WTC11 (cell line): ENCODE data around the gene PILRB. TPM values are rescaled to one million over a fixed set of nuclear protein-coding genes. Genes with fewer than 3 reads are reported as not detected.

ENCODE experiments used
- ATAC-seq: fragments of 200-7000 bp; cut with Tn5 transposase; 2 replicates; pipeline ENCODE4 v1.10.0; 2021; ENCODE audit warnings: mild to moderate bottlenecking, moderate library complexity
- CTCF ChIA-PET: fragments of 300-600 bp; sonication (Branson Sonifier 250); formaldehyde crosslinking; loops from one replicate; lab custom pipeline; 2021; ENCODE audit warnings: antibody characterized with exemption; lab: Charles Lee
- POLR2A ChIA-PET: fragments of 350-600 bp; sonication (Branson Sonifier 250); formaldehyde crosslinking; loops from one replicate; lab custom pipeline; 2021; ENCODE audit warnings: antibody characterized with exemption; lab: Charles Lee
- DNase-seq: peaks from one replicate; pipeline ENCODE4 v3.0.0; 2021; ENCODE audit warnings: low spot score
- H3K27ac Mint-ChIP-seq: 2 replicates; pipeline ENCODE4 v1.8.0; 2021; ENCODE audit warnings: mixed read lengths
- H3K27me3 Mint-ChIP-seq: 2 replicates; pipeline ENCODE4 v1.8.0; 2021; ENCODE audit warnings: low read depth, mild to moderate bottlenecking, moderate library complexity, mixed read lengths
- H3K36me3 Mint-ChIP-seq: 2 replicates; pipeline ENCODE4 v1.8.0; 2021; ENCODE audit warnings: mixed read lengths
- H3K4me1 Mint-ChIP-seq: 2 replicates; pipeline ENCODE4 v1.8.0; 2022; ENCODE audit warnings: mixed read lengths
- H3K4me3 Mint-ChIP-seq: 2 replicates; pipeline ENCODE4 v1.8.0; 2021; ENCODE audit warnings: mild to moderate bottlenecking, moderate library complexity, mixed read lengths
- H3K9me3 Mint-ChIP-seq: 2 replicates; pipeline ENCODE4 v1.8.0; 2021; ENCODE audit warnings: mixed read lengths
- CDX4 ChIP-seq: fragments of 250-450 bp; sonication (Bioruptor Pico); IDR thresholded peaks from 2 replicates; pipeline ENCODE4 v1.9.0; 2021; ENCODE audit warnings: moderate library complexity, mild to moderate bottlenecking, inconsistent platforms, borderline replicate concordance
- CREM ChIP-seq: sonication (generic); formaldehyde crosslinking; IDR thresholded peaks from 2 replicates; pipeline ENCODE4 v1.8.1; 2022; ENCODE audit warnings: mild to moderate bottlenecking, missing genetic modification reagents, moderate library complexity
- CTCF ChIP-seq: fragments of 200-600 bp; IDR thresholded peaks from 2 replicates; pipeline ENCODE4 v1.8.0; 2022; ENCODE audit warnings: antibody characterized with exemption
- E2F4 ChIP-seq: sonication (generic); formaldehyde crosslinking; IDR thresholded peaks from 2 replicates; pipeline ENCODE4 v1.8.1; 2022; ENCODE audit warnings: low read depth, mild to moderate bottlenecking, moderate library complexity, missing genetic modification reagents, borderline replicate concordance
- ETV6 ChIP-seq: sonication (generic); formaldehyde crosslinking; IDR thresholded peaks from 2 replicates; pipeline ENCODE4 v1.8.1; 2022; ENCODE audit warnings: mild to moderate bottlenecking, missing genetic modification reagents
- GRHL2 ChIP-seq: fragments of 250-450 bp; sonication (Bioruptor Pico); IDR thresholded peaks from 2 replicates; pipeline ENCODE4 v1.8.0; 2022; ENCODE audit warnings: mild to moderate bottlenecking, moderate library complexity; ENCODE audit not compliant: insufficient replicate concordance, severe bottlenecking
- HMGA2 ChIP-seq: fragments of 250-450 bp; sonication (Bioruptor Pico); IDR thresholded peaks from 2 replicates; pipeline ENCODE4 v1.4.0; 2021; ENCODE audit warnings: mild to moderate bottlenecking, moderate library complexity
- NFATC4 ChIP-seq: fragments of 250-450 bp; sonication (Bioruptor Pico); IDR thresholded peaks from 2 replicates; pipeline ENCODE4 v1.9.0; 2021; ENCODE audit warnings: mild to moderate bottlenecking
- NFE2L1 ChIP-seq: sonication (generic); formaldehyde crosslinking; IDR thresholded peaks from 2 replicates; pipeline ENCODE4 v1.8.1; 2023; ENCODE audit warnings: missing genetic modification reagents
- SMAD3 ChIP-seq: sonication (generic); formaldehyde crosslinking; IDR thresholded peaks from 2 replicates; pipeline ENCODE4 v1.8.0; 2022; ENCODE audit warnings: missing genetic modification reagents, mild to moderate bottlenecking, borderline replicate concordance
- SOX15 ChIP-seq: fragments of 250-450 bp; sonication (Bioruptor Pico); IDR thresholded peaks from 2 replicates; pipeline ENCODE4 v1.9.0; 2021; ENCODE audit warnings: mild to moderate bottlenecking
- SP1 ChIP-seq: sonication (generic); formaldehyde crosslinking; conservative IDR thresholded peaks from 2 replicates; pipeline ENCODE4 v1.8.1; 2022; ENCODE audit warnings: missing genetic modification reagents
- ZNF219 ChIP-seq: sonication (generic); formaldehyde crosslinking; IDR thresholded peaks from 2 replicates; pipeline ENCODE4 v1.8.0; 2023; ENCODE audit warnings: missing genetic modification reagents, mild to moderate bottlenecking, borderline replicate concordance
- ZNF232 ChIP-seq: sonication (generic); formaldehyde crosslinking; IDR thresholded peaks from 2 replicates; pipeline ENCODE4 v1.8.0; 2022; ENCODE audit warnings: mild to moderate bottlenecking, missing genetic modification reagents
- ZNF317 ChIP-seq: sonication (generic); formaldehyde crosslinking; IDR thresholded peaks from 2 replicates; pipeline ENCODE4 v1.8.1; 2023; ENCODE audit warnings: low read depth, mild to moderate bottlenecking, moderate library complexity, missing genetic modification reagents, borderline replicate concordance
- ZNF512 ChIP-seq: sonication (generic); formaldehyde crosslinking; IDR thresholded peaks from 2 replicates; pipeline ENCODE4 v1.8.1; 2022; ENCODE audit warnings: missing genetic modification reagents, borderline replicate concordance
- total RNA-seq: library from RNA; stranded (reverse); gene quantifications from 3 replicates; pipeline ENCODE4 v1.2.3, GENCODE V29; 2021
- TF ChIP-seq, protein P1 (sequence below): sonication (generic); formaldehyde crosslinking; IDR thresholded peaks from 2 replicates; pipeline ENCODE4 v1.8.0; 2023; ENCODE audit warnings: missing genetic modification reagents
- TF ChIP-seq, protein P2 (sequence below): fragments of 250-450 bp; sonication (Bioruptor Pico); IDR thresholded peaks from 2 replicates; pipeline ENCODE4 v2.1.2; 2022; ENCODE audit warnings: mild to moderate bottlenecking, moderate library complexity
- TF ChIP-seq, protein P3 (sequence below): sonication (generic); formaldehyde crosslinking; conservative IDR thresholded peaks from 2 replicates; pipeline ENCODE4 v1.8.1; 2022; ENCODE audit warnings: mild to moderate bottlenecking, missing genetic modification reagents

The PILRB gene
- total RNA-seq, 1 experiment from 2014 or later: 30.7 TPM

DNA sequence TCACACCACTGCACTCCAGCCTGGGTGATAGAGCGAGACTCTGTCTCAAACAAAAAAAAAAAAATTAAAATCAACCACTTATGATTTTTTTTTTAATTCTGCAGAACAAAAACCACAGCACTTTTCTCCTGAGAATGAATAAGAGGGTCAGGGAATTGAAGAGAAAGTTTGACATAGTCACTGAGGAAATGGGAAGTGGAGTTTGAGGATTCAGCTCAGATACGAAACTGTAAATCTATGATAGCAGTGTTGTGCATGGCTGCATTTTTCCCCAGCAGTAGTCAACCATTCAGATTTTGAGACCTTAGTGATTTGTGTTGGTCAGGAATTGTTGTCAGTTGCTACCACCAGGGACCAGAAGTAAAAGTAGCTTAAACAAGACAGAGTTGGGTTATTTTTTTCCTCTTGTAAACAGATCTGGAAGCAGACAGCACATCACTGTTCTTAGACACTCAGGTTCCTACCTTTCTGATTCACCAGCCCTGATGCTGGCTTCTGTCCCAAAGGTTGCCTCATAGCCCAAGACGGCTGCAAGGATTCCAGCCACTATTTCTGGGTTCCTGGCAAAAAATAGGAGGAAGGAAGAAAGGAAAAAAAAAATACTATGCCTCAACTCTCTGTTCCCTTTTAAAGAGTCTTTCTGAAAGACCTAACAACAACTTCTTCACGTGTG is 35.5 kb downstream of the PILRB start:
- no peak for TF ChIP-seq CREM (CRISPR knock-in tag)
- TF ChIP-seq ETV6: no peak
- TF ChIP-seq, protein P1, sequence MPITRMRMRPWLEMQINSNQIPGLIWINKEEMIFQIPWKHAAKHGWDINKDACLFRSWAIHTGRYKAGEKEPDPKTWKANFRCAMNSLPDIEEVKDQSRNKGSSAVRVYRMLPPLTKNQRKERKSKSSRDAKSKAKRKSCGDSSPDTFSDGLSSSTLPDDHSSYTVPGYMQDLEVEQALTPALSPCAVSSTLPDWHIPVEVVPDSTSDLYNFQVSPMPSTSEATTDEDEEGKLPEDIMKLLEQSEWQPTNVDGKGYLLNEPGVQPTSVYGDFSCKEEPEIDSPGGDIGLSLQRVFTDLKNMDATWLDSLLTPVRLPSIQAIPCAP (CRISPR knock-in tag): no peak
- no peak for TF ChIP-seq GRHL2 (CRISPR knock-in tag)
- TF ChIP-seq, protein P2, sequence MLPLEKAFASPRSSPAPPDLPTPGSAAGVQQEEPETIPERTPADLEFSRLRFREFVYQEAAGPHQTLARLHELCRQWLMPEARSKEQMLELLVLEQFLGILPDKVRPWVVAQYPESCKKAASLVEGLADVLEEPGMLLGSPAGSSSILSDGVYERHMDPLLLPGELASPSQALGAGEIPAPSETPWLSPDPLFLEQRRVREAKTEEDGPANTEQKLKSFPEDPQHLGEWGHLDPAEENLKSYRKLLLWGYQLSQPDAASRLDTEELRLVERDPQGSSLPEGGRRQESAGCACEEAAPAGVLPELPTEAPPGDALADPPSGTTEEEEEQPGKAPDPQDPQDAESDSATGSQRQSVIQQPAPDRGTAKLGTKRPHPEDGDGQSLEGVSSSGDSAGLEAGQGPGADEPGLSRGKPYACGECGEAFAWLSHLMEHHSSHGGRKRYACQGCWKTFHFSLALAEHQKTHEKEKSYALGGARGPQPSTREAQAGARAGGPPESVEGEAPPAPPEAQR: no peak
- TF ChIP-seq ZNF219: no peak
- no peak for TF ChIP-seq ZNF512 (CRISPR knock-in tag)
- no peak for TF ChIP-seq SP1 (CRISPR knock-in tag)
- no peak for TF ChIP-seq HMGA2 (CRISPR knock-in tag)
- no peak for TF ChIP-seq E2F4 (CRISPR knock-in tag)
- no peak for TF ChIP-seq CTCF
- no peak for TF ChIP-seq NFE2L1 (CRISPR knock-in tag)
- TF ChIP-seq, protein P3, sequence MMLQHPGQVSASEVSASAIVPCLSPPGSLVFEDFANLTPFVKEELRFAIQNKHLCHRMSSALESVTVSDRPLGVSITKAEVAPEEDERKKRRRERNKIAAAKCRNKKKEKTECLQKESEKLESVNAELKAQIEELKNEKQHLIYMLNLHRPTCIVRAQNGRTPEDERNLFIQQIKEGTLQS: no peak
- no peak for TF ChIP-seq CDX4
- no peak for TF ChIP-seq NFATC4 (CRISPR knock-in tag)
- TF ChIP-seq ZNF232 (CRISPR knock-in tag): no peak
- TF ChIP-seq ZNF317 (CRISPR knock-in tag): no peak
- no peak for TF ChIP-seq SMAD3 (CRISPR knock-in tag)
- TF ChIP-seq SOX15: no peak
- CTCF ChIA-PET: interaction anchor here (0.8 to 2.1 kb wide), 4 partner anchors 9 to 22 kb away, joined by 3 to 14 read pairs (median 4); no protein-coding TSS in a partner anchor
- Mint-ChIP-seq H3K9me3 (no peaks in the 10 kb centered on the region), H3K4me3 (no peak overlapping the region), H3K27me3 (no peaks in the 10 kb centered on the region; the same call in none of the 2 replicates), H3K4me1 (peaks cover 13% of the 10 kb centered on the region), H3K27ac (no peak overlapping the region), H3K36me3 (no peaks in the 10 kb centered on the region)
- DNase-seq (no peak), ATAC-seq (no peak)
- POLR2A ChIA-PET: no interaction called here
